Fibroblast of villous mesenchyme (primary cell): ENCODE data around the gene PLPP4. TPM values are rescaled to one million over a fixed set of nuclear protein-coding genes. Genes with fewer than 3 reads are reported as not detected.

ENCODE experiments used
- DNase-seq: peaks from one replicate; pipeline ENCODE4 v3.0.0-alpha.2; 2010; ENCODE audit warnings: low read depth
- H3K4me3 ChIP-seq: 2 replicates; pipeline ENCODE4 v1.5.1; 2011; ENCODE audit warnings: low read depth, mild to moderate bottlenecking, low read length
- total RNA-seq: library from RNA; depleted of rRNA; stranded (reverse); fragments of >200 nt; gene quantifications from 2 replicates; pipeline ENCODE4 v1.2.3, GENCODE V29; 2012
- TF ChIP-seq, protein P1 (sequence below): IDR thresholded peaks from 2 replicates; pipeline ENCODE4 v1.5.1; 2012; ENCODE audit warnings: low read depth, mild to moderate bottlenecking, low read length; ENCODE audit not compliant: insufficient read depth

PLPP4 gene
- total RNA-seq, 1 donor: 0.86 TPM

- no peak for DNase-seq
- TF ChIP-seq, protein P1, sequence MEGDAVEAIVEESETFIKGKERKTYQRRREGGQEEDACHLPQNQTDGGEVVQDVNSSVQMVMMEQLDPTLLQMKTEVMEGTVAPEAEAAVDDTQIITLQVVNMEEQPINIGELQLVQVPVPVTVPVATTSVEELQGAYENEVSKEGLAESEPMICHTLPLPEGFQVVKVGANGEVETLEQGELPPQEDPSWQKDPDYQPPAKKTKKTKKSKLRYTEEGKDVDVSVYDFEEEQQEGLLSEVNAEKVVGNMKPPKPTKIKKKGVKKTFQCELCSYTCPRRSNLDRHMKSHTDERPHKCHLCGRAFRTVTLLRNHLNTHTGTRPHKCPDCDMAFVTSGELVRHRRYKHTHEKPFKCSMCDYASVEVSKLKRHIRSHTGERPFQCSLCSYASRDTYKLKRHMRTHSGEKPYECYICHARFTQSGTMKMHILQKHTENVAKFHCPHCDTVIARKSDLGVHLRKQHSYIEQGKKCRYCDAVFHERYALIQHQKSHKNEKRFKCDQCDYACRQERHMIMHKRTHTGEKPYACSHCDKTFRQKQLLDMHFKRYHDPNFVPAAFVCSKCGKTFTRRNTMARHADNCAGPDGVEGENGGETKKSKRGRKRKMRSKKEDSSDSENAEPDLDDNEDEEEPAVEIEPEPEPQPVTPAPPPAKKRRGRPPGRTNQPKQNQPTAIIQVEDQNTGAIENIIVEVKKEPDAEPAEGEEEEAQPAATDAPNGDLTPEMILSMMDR: no peak
- H3K4me3 ChIP-seq: no peak overlapping the region
Measured at GRCh38 chr10:120573355-120573754, 116.3 kb downstream of the PLPP4 start.

- no peak for DNase-seq
- TF ChIP-seq, protein P1: no peak
- H3K4me3 ChIP-seq: no peak overlapping the region
Measured at GRCh38 chr10:120574981-120575380, 118.0 kb downstream of the PLPP4 start.

DNA sequence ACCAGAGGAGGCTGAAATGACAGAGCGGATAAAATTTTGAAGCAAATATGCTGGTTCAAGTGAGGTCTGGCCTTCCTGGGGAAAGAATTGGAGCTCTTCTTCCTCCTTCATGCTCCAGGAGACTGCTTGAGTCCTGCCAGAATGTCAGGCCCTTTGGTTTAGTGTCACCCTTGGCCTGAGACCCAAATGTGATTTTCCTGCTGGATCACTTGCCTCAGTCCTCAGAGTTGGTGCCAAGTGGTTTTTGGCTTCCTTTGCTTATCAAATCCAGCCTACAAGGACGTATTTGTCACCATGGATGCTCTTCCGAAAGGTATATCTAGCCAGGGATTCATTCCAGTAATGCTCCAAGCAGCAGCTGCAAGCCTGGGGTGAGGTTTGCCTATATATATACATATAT, 118.4 kb downstream of the PLPP4 start:
- H3K4me3 ChIP-seq: no peak overlapping the region
- no peak for DNase-seq
- TF ChIP-seq, protein P1: no peak

- TF ChIP-seq, protein P1: no peak
- no peak for DNase-seq
- H3K4me3 ChIP-seq: no peak overlapping the region
Measured at GRCh38 chr10:120578134-120578533, 121.1 kb downstream of the PLPP4 start.

DNA sequence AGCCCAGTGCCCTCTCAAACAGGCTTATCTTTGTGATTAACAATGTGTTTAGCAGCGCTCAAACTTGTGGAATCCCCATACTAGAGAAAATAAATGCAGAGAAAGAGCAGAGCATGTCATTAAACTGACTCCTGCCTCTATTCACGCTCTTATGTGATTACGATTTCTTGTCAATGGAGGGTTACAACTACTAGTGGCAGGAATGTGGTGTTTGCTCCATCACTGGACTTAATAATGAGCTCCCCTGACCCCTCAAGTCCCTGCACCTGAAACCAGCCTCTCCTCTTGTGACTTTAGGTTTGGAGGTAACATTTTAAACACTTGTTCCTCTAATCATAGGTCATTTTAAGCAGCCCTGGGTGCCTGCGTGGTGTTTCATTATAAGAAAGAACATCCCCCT, 121.9 kb downstream of the PLPP4 start:
- H3K4me3 ChIP-seq: no peak overlapping the region
- TF ChIP-seq, protein P1: no peak
- no peak for DNase-seq

DNA sequence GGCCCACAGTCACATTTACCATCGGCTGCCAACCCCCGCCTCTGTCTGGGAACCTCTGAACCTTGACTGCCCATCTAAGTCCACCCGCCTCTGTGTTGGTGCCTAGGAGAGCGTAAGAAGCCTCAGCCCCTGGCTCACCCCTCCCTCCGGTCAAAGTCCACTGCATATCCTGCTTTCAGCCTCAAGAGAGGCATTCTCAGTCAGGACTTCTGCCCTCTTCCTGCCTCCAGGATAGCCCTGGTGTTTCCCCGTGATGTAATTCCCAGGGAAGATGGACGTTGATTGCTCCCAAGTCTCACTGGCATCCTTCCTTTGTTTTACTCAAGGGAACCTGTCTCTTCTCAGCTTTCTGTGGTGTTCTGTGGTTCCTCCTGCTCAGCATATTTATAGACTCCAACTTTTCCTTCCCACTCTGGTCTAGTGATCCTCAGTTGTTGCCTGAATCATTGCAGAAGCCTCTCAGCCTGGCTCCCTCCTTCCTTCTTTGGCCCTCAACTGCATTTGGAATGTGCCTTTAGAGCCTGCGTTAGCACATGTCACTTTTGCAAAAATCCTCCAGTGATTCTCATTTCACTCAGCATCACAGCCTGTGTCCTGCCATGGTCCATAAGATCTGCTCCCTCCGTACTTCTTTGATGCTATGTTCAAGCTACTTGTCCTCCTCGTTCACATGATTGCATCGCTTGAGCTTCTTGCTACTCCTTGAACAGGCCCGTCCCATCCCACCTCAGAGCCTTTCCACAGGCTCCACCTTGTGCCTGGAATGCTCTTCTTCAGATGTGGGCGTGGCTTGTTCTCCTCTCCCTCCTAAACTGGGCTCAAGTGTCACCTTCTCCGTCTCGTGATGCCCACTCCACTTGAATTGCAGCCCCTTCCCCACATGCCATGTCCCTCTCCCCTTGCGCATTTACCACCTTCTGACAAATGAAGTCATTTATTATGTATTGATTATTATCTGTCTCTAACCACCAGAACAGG, 124.2 kb downstream of the PLPP4 start:
- no peak overlapping the region for H3K4me3 ChIP-seq
- DNase-seq: no peak
- TF ChIP-seq, protein P1: no peak
